ENCODE measurements around the gene SPTBN1. TPM values are rescaled to one million over a fixed set of nuclear protein-coding genes. Genes with fewer than 3 reads are reported as not detected.

The SPTBN1 gene
- total RNA-seq, 1 experiment from 2014 or later: 81.0 TPM

Other genes starting within 250 kb of the SPTBN1 start
- not detected in 2 replicates for gene TSPYL6, start 200.1 kb upstream of the SPTBN1 start, total RNA-seq (2014; rRNA removed; shearing (Covaris generic))